A673 (cell line): Measurements from ENCODE around the gene ACHE. TPM values are rescaled to one million over a fixed set of nuclear protein-coding genes. Genes with fewer than 3 reads are reported as not detected.
"Not testable (repeated sequence)": the region's sequence is repeated elsewhere in the genome, so short reads cannot be mapped to it uniquely, and the experiment has no call there.

Experiments
- BruUV-seq: library from RNA; stranded (reverse); fragments of 400-500 nt; replicated peaks from 2 replicates; lab custom pipeline; 2021; lab: Mats Ljungman, UMichigan
- CTCF ChIA-PET: fragments of 300-600 bp; sonication (Branson Sonifier 250); formaldehyde crosslinking; loops from one replicate; lab custom pipeline; 2022; ENCODE audit warnings: antibody characterized with exemption; lab: Charles Lee
- POLR2A ChIA-PET: fragments of 300-600 bp; sonication (Branson Sonifier 250); formaldehyde crosslinking; loops from one replicate; lab custom pipeline; 2022; ENCODE audit warnings: antibody characterized with exemption; ENCODE audit not compliant: low non-redundant PET; lab: Charles Lee
- DNase-seq: peaks from one replicate; pipeline ENCODE4 v3.0.0-alpha.2; 2015; ENCODE audit warnings: low spot score
- H3K27ac ChIP-seq: fragments of 200-600 bp; sonication (generic); 2 replicates; pipeline ENCODE4 v1.5.1; 2016; ENCODE audit warnings: mixed run types, low read depth, mild to moderate bottlenecking, mixed read lengths, antibody characterized with exemption, low read length; ENCODE audit not compliant: poor library complexity, severe bottlenecking
- H3K27me3 ChIP-seq: fragments of 200-600 bp; sonication (generic); replicated peaks from 2 replicates; pipeline ENCODE4 v1.6.1; 2017; ENCODE audit warnings: mixed run types, low read depth, mild to moderate bottlenecking, mixed read lengths, antibody characterized with exemption, low read length; ENCODE audit not compliant: insufficient read depth, poor library complexity
- H3K36me3 ChIP-seq: fragments of 200-600 bp; sonication (generic); 2 replicates; pipeline ENCODE4 v1.6.1; 2016; ENCODE audit warnings: mixed run types, mild to moderate bottlenecking, mixed read lengths, antibody characterized with exemption, low read length; ENCODE audit not compliant: insufficient read depth, poor library complexity, severe bottlenecking
- H3K4me1 ChIP-seq: fragments of 200-600 bp; sonication (generic); 2 replicates; pipeline ENCODE4 v1.6.1; 2017; ENCODE audit warnings: mixed run types, mild to moderate bottlenecking, mixed read lengths, antibody characterized with exemption, low read length; ENCODE audit not compliant: insufficient read depth, poor library complexity, severe bottlenecking
- H3K4me3 ChIP-seq: fragments of 200-600 bp; sonication (generic); 2 replicates; pipeline ENCODE4 v1.5.1; 2016; ENCODE audit warnings: low read depth, mixed run types, mild to moderate bottlenecking, mixed read lengths, low read length; ENCODE audit not compliant: poor library complexity, severe bottlenecking
- H3K9me3 ChIP-seq: fragments of 200-600 bp; sonication (generic); 2 replicates; pipeline ENCODE4 v1.6.1; 2016; ENCODE audit warnings: mixed run types, low read depth, mild to moderate bottlenecking, mixed read lengths, antibody characterized with exemption, low read length; ENCODE audit not compliant: poor library complexity, severe bottlenecking
- EZH2 ChIP-seq: fragments of 200-600 bp; sonication (generic); IDR thresholded peaks from 2 replicates; pipeline ENCODE4 v1.6.1; 2017; ENCODE audit warnings: borderline replicate concordance, low read depth, mild to moderate bottlenecking, mixed read lengths, antibody characterized with exemption, low read length; ENCODE audit not compliant: poor library complexity, severe bottlenecking
- intact Hi-C: fragments of 100-400 bp; cut with micrococcal nuclease; formaldehyde crosslinking; loops from one replicate; pipeline ENCODE4 v1.10.0; 2022; ENCODE audit not compliant: unreplicated experiment
- total RNA-seq: library from RNA; stranded (reverse); gene quantifications from 2 replicates; pipeline ENCODE4 v1.2.3, GENCODE V29; 2021
- TF ChIP-seq, protein P1 (sequence below): fragments of 300-800, 200-600 bp; sonication (generic); conservative IDR thresholded peaks from 2 replicates; pipeline ENCODE4 v1.5.1; 2017; ENCODE audit warnings: low read depth, mild to moderate bottlenecking, antibody characterized with exemption, low read length, moderate library complexity, mixed read lengths

Gene ACHE
- total RNA-seq, 1 experiment from 2014 or later = 0.52 TPM

DNA sequence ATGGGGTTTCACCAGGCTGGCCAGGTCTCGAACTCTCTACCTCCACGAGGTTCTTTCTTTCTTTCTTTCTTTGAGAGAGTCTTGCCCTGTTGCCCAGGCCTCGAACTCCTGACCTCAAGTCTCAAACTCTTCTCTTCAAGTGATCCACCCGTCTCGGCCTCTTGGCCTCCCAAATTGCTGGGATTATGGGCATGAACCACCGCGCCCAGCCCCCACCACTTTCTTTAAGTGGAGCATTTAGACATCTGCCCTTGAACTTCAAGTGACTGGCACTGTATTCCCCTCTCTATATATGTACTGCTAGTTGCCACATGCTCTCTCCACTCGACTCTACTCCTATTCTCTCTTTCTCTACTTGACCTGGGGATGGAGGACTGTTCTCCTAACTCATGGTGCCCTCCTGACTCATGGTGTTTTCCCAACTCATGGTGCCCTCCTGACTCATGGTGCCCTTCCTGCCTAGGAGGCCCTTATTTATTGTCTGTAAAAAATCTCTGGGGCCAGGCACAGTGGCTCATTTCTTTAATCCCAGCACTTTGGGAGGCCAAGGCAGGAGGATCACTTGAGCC lies 19.3 kb upstream of the ACHE start:
- DNase-seq = no peak
- no peaks in the 10 kb centered on the region for H3K9me3 ChIP-seq
- ChIA-PET POLR2A (no interaction called here), CTCF (no interaction called here)
- no peaks in the 10 kb centered on the region for H3K36me3 ChIP-seq
- H3K27ac ChIP-seq = no peak overlapping the region
- no peaks in the 10 kb centered on the region for H3K27me3 ChIP-seq
- BruUV-seq = no TSS peak
- H3K4me3 ChIP-seq = no peak overlapping the region
- intact Hi-C loops = no loop called here
- TF ChIP-seq, protein P1, sequence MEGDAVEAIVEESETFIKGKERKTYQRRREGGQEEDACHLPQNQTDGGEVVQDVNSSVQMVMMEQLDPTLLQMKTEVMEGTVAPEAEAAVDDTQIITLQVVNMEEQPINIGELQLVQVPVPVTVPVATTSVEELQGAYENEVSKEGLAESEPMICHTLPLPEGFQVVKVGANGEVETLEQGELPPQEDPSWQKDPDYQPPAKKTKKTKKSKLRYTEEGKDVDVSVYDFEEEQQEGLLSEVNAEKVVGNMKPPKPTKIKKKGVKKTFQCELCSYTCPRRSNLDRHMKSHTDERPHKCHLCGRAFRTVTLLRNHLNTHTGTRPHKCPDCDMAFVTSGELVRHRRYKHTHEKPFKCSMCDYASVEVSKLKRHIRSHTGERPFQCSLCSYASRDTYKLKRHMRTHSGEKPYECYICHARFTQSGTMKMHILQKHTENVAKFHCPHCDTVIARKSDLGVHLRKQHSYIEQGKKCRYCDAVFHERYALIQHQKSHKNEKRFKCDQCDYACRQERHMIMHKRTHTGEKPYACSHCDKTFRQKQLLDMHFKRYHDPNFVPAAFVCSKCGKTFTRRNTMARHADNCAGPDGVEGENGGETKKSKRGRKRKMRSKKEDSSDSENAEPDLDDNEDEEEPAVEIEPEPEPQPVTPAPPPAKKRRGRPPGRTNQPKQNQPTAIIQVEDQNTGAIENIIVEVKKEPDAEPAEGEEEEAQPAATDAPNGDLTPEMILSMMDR = no peak
- TF ChIP-seq EZH2 = no peak
- no peaks in the 10 kb centered on the region for H3K4me1 ChIP-seq

DNA sequence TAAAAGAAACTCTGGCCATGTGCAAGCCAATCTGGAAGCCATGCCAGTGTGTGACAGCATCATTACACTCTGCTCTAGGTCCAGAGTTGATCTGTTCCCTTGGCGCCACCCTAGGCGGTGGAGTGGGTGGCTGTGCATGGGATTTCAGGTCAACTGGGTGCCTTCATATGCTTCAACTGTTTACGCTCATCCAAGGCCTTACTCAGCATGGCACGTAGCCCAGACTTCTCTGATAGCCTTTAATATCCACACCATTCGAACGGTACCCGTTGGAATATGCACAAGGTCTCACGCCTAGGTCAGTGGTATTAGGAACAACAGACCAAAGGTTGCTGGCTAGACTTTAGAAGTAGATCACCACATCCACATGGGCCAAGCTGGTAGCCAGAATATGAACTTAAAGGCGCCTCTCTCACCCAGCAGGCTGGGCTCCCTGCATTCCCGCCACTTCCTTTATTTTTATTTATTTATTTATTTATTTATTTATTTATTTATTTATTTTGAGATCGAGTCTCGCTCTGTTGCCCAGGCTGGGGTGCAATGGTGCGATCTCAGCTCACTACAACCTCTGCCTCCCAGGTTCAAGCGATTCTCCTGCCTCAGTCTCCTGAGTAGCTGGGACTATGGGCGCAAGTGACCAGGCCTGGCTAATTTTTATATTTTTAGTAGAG lies 18.7 kb upstream of the ACHE start:
- intact Hi-C loops = no loop called here
- BruUV-seq = no TSS peak
- TF ChIP-seq, protein P1 = no peak

DNA sequence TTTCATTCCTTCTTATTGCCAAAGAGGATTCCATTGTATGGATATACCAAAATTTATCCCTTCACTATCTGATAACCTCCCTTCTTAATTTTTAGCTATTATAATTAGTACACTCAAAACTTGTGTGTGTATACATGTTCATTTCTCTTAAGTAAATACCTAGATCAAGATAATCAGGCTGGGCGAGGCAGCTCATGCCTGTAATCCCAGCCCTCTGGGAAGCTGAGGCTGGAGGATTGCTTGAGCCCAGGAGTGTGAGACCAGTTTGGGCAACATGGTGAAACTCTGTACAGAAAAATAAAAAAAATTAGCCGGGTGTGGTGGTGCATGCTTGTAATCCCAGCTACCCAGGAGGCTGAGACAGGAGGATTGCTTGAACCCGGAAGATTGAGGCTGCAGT lies 15.8 kb upstream of the ACHE start:
- Histone ChIP-seq H3K4me3 (no peak overlapping the region), H3K4me1 (no peaks in the 10 kb centered on the region), H3K9me3 (no peaks in the 10 kb centered on the region), H3K27me3 (no peaks in the 10 kb centered on the region), H3K27ac (no peak overlapping the region), H3K36me3 (no peaks in the 10 kb centered on the region)
- BruUV-seq = no TSS peak
- POLR2A ChIA-PET = no interaction called here
- intact Hi-C loops = no loop called here
- CTCF ChIA-PET = no interaction called here
- no peak for TF ChIP-seq EZH2
- TF ChIP-seq, protein P1 = no peak
- no peak for DNase-seq

More for the DNA sequence above, 18.7 kb upstream of the ACHE start:
- no peak for DNase-seq
- no peaks in the 10 kb centered on the region for H3K36me3 ChIP-seq
- no peaks in the 10 kb centered on the region for H3K9me3 ChIP-seq
- no peak overlapping the region for H3K27ac ChIP-seq
- H3K27me3 ChIP-seq = no peaks in the 10 kb centered on the region
- no peak overlapping the region for H3K4me3 ChIP-seq
- CTCF ChIA-PET = no interaction called here
- no peaks in the 10 kb centered on the region for H3K4me1 ChIP-seq
- POLR2A ChIA-PET = no interaction called here

DNA sequence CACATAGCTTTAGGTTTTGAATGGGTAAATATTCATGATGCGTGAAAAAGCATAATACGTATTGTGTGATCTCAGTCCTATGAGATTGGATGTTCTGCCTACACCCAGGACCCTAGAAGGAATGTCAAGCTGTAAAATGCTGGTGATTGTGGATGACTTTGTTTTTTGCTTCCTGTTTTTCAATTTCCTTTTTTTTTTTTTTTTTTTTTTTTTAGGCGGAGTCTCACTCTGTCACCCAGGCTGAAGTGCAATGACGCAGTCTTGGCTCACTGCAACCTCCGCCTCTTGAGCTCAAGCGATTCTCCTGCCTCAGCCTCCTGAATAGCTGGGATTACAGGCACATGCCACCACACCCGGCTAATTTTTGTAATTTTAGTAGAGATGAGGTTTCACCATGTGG lies 14.8 kb upstream of the ACHE start:
- H3K9me3 ChIP-seq, H3K27me3 ChIP-seq, H3K4me1 ChIP-seq, H3K27ac ChIP-seq, H3K36me3 ChIP-seq, CTCF ChIA-PET, intact Hi-C loops, H3K4me3 ChIP-seq, POLR2A ChIA-PET, BruUV-seq, DNase-seq: not testable (repeated sequence)
